EH (cell line): ENCODE results near the gene SMIM36.
"Not testable (repeated sequence)": the region's sequence is repeated elsewhere in the genome, so short reads cannot be mapped to it uniquely, and the experiment has no call there.

Source experiments
- DNase-seq: peaks from one replicate; pipeline ENCODE4 v3.0.0-alpha.2; 2015; ENCODE audit warnings: low read depth

Gene SMIM36

DNA sequence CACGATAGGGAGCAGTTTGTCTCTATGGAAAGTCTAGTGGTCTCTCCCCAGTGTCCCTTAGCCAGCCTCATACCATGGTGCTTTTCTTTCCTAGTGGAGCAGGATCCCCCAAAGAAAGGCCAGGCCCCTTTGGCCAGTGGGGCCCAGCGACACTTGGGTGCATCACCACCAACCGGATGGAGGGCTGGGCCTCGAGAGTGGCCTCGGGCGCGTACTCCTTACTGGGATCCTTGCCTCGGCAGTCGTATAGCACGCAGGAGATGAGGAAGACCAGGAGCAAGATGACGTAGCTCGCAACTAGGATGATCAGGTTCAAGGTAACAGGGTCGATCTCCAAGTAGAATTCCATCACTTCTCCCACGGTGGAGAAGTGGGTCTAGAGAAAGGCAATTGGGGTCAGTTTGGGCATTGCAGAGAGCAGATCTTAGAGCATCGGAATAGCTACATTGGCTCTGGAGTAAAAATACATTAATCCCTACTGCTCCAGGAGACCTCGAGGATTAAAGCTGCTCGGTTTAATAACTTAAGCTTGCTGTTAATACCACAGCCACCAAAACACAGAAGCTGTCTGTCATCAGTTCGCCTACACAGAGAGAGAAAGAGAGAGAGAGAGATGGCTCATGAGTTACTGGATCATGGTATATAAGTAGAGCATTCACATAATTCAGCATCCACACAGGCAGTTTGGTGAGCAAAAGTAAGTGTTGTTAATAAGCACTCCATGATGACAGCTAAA, at the start of gene SMIM36:
SMIM36 (minus strand) TSS at position 467 of the 736 bp plus-strand sequence.
- no peak for DNase-seq

DNA sequence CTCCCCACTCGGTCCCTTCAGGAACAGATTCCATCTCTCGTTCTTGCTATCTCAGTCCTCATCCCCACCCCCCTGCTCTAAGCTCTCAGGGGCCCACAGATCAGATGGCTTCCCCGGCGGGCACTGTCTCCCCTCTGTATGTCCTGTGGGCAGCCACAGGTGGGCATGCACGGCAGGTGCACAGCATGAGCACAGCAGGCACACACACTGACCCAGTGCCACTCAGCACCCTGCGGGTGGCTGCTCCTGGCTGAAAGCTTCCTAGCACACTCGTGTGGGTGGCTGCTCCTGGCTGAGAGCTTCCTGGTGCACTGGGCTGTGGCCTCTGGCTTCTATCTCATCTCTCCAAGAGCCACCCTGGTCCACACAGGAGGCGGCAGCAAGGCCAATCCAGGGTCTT, 44.5 kb upstream of the SMIM36 start:
- DNase-seq = no peak

DNA sequence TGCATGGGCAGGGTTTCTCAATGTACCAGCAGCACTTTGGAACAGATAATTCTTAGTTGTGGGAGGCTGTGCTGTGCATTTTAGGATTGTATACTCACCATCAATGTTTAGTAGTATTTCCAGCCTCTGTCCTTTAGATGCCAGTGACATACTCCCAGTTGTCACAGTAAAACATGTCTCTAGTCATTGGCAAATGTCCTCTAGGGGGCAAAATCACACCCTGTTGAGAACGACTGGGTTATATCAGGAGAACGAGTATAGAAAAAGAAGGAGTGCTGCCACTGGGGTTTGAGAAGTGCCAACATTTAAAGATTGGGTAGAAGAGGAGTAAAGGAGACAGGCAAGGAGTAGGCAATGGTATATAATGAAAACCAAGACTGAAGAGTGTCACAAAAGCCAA, 37.9 kb upstream of the SMIM36 start:
- DNase-seq = peak; percentile 35

DNA sequence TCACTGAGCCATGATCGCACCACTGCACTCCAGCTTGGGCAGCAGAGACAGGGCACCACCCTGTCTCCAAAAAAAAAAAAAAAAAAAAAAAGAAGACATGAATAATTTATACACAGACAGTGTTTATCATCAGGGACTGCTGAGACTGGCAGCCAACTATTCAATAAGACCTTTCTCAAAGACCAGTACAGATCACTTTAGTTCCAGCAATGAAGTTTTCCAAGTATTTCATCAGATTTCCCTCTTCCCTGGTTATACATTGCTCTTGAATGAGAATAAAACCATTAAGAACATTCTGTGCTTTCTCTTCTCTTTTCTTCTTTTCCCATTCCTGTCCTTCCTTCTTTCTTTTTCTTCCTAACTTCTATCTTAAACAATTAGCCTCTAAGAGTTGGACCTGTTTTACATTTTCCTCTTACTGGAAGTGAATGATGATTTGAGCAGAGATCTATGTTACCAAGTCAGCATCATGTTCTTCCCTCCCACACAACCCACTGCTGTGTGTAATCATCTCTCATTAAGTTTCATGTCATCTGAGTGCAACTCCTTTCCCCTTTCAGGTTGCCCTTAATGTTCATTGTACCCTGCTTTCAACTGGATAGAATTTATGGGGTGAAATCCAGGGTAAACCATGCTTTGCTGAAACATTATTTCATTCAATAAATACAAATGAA, 35.9 kb upstream of the SMIM36 start:
- no peak for DNase-seq

DNA sequence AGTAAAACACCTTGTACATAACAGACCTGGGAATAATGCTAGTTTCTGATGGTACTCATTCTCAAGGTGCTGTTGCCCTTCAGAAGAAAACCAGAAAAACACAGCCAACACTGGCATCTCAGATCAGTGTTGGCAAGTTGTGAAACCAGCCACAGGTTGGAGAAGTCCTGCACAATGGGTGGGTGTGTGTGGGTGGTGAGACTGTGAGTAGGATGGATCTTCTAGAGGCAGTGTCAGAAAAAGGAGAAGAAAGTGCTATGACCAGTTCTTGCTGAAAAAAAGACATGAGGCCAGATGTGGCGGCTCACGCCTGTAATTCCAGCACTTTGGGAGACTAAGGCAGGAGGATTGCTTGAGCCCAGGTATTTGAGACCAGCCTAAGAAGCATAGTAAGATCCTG, 35.2 kb upstream of the SMIM36 start:
- no peak for DNase-seq

DNA sequence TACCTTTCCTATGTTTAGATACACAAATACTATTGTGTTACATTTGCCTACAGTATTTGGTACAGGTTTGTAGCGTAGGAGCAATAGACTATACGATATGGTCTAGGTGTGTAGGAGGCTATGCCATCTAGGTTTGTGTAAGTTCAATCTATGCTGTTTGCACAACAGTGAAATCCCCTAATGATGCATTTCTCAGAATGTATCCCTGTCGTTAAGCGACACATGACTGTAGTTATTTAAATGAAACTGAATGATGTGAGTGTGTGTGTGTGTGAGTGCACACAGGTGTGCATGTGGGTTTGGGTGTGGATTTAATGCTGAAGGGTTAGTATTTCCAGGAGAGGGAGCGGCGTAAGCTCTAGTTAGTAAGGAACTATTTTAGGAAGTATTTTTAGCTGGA, 34.6 kb upstream of the SMIM36 start:
- no peak for DNase-seq

DNA sequence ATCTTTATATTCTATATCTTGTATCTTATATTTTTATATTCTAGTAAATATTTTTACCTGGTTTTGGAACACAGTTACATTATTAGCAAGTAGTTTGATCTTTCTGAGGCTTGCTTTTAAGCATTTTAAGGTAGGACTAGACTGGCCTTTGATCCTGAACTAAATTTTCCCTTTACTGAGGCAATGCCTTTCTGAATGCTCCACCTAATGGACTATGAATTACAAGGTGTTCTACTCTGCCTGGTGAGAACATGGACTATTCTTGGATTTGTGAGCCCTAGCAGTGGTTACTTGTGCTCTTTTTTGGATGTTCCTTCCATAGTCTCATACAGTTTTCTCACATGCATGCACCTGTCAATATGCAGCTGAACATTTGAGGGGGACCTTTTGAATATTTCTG, 32.5 kb upstream of the SMIM36 start:
- DNase-seq = no peak

DNA sequence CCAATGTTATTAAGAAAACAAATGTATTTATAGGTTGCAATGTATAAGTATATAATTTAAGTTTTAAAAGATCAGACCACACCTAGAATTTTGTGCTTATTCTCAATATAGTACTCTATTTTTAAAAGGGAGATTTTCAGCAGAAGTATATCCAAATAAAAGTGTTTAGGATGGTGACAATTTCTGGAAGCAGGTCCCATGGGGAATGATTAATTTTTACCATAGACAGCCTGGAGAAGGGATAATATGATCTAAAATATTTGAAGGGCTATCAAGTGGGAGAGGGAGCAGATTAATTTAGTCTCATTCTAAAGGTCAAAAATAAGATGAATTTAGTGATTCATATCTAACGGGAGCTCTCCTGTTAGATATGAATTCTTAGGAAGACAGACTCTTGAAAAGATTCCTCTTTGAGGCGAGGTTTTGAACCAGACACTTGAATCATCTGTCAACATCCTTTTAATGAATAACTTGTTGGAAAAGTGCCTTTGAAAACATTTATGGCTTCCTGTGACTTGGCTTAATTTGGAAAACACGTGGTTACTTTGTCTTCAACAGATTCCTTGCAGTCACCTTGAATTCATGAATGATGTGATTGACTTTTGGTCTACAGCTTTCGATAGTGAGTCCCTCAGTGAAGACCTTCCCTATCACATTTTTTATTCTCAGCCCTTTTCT, 29.3 kb upstream of the SMIM36 start:
- DNase-seq = peak; percentile 41

DNA sequence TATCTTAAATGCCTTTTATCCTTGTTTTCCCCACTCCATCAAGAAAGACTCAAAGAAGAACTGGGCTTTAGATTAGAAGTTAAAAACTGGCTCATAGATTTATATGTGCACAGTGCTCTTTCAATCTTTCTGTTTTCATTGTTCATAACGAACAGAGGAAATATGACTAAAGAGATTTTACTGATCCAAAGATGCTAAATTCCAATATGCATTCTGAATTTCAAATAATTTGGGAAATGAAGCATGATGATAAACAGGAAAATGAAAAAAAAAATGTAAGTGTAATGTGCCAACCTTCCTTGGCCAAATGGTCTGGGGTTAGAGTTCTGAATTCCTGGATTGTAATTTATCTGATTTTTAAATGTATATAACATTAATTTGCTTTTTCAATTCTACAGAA, 25.0 kb upstream of the SMIM36 start:
- no peak for DNase-seq

DNA sequence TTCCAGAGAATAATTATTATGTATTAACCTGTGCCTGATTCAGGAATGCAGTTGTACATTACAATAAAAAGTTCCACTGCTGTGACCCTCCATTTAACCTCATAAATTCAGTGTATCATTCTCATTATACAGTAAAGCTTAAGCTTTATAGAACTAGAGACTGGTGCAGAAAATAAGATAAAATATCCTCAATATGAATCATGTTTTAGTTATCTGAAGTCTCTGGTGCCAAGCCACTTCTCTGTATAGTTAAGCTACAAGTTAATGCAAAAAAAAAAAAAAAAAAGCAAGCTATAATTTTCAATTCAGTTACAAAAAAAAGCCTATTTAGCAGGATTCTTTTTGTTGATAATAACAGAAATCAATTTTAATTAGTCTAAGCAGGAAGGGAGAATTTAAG, 22.4 kb upstream of the SMIM36 start:
- DNase-seq = no peak

DNA sequence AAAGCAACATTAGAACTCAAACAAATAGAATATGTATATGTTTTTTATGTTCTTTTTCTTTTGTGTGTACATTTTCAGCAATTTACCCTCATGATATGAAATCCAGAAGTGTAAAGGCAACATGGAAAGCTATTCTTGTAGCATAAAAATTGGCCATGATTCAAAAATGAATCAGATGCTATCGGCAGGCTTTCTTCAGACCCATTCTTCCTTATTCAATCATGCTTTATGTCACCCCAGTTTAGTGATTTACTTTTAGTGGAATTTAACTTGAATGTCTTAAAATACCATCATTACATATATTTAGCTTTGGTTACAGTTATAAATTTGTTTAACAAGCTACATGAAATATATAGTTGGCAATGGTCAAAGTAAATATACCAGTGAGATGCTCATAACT, 21.4 kb upstream of the SMIM36 start:
- DNase-seq = no peak

DNA sequence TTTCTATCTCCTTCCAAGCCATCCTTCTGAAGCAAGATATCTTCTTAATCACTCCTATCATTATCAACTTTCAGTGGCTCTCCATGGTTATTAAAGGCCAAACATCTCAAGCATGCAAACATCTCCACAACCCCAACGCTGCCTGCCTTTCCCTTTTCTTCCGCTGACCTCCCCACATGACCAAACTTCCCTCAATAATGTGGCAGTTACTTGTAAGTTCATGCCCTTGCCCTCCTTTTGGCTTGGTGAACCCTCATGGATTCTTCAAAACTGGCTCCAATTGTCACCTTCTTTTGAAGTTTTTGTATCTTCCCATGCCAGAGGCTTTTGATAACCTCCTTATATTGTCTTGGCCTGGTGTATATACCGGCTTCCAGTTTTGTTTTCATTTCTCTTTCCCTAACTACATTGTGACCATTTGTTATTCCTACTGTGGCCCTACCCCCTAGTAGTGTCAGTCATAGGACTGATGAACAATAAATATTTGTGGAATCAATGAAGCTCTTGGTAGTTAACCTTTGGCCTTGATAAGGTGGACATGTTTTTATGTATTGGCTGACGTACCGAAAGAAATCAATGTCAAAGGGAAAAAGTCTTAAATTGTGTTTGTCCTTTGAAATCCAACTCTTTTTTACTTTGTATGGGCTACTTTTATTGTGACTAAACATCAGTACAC, 19.9 kb upstream of the SMIM36 start:
- DNase-seq = no peak

DNA sequence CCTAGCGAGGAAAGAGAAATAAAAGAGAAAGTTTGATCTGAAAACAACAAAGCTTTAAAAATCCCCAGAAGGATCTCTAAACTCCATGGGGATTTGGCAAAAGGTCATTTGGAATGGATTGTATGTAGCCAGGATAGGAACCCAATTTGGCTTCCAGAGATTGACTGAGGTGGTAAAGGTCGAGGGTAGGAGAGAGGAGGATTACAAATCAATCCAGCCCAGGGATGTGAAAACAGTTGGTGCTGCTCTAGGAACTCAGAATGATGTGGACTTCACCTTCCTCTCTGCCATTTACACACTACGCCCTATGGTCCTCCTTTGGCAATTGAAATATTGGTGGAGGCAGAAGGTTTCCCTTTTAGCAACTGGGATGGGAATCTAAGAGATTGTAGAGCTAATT, 18.8 kb upstream of the SMIM36 start:
- no peak for DNase-seq

DNA sequence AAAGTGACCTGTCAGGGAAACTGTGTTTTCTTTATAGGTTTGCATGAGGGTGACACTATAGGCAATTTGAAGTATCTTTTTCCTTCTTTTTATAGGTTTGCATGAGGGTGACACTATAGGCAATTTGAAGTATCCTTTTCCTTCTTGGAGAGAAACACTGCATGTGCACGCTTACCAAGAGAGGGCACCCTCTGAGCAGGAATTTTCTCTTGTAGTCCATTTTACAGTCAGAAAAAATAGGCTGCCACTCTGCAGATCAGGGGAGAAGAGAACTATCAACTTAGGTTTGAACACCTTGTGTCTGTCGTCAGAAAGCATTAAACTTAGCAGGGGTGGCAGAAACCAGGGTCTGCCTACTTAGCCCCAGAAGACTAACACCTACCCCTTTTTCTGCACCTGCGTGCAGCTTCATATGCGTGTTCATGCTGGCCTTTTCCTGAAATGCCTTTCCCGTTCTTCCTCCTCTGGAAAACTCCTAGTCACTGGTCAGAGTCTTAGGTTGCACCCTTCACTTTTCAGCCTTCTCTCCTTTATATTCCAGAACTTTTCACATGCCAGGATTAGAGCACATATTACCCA, 16.4 kb upstream of the SMIM36 start:
- DNase-seq = peak; percentile 43

DNA sequence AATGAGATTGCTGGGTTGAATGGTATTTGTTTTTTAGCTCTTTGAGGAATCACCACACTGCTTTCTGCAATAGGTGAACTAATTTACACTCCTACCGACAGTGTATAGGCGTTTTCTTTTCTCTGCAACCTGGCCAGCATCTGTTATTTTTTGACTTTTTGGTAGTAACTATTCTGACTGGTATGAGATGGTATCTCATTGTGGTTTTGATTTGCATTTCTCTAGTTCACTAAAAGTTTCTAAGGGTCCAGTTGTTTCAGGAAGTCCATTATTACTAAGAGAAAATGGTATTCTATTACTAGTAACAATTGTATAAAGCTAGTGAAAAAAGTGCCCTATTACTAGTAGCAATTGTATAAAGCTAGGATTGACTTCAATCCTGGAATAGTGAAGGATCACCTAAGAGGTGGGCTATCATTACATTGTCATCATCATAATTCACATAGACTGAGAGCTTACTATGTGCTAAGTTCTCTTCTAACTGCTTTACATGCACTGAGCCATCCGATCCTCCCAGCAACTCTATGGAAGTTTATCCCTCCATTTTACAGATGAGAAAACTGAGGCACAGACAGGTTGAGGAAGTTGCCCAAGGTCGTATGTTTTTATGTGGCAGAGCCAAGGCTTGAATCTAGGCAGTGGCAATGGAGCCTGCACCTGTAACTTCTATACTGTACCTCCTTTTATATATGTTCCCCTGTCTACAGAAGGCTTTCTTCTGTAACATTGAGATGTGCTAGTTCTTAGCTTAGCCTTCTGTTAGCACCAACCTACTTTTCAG, 13.4 kb upstream of the SMIM36 start:
- DNase-seq = no peak

DNA sequence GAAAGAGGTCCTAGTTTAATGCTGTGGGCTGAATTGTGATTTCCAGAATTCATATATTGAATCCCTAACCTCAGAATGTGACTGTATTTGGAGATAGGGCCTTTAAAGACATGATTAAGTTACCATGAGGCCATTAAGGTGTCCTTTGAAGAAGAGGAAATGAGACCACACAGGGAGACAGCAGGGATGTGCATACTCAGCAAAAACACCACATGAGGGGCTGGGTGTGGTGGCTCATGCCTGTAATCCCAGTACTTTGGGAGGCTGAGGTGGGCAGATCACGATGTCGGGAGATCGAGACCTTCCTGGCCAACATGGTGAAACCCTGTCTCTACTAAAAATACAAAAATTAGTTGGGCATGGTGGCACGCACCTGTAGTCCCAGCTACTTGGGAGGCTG, 11.8 kb upstream of the SMIM36 start:
- not testable (repeated sequence) for DNase-seq

DNA sequence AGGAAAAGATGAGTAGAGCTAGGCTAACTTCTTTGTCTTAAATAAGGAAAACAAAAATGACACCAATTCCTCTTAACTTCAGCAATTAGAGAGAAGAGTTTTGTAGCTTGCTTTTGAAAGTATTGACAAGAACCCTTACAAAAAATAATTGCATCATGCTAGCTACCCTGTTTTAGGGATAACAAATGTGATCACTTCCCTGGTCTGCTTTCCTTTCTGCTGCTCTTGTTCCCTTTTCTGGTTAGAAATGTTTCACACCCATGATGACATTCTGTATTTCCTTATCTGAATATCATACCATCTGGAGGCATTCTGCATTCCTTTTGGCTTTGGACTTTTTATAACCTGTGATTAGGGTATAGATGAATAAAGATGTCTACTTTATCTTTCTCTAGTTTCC, 9.9 kb upstream of the SMIM36 start:
- DNase-seq = no peak

DNA sequence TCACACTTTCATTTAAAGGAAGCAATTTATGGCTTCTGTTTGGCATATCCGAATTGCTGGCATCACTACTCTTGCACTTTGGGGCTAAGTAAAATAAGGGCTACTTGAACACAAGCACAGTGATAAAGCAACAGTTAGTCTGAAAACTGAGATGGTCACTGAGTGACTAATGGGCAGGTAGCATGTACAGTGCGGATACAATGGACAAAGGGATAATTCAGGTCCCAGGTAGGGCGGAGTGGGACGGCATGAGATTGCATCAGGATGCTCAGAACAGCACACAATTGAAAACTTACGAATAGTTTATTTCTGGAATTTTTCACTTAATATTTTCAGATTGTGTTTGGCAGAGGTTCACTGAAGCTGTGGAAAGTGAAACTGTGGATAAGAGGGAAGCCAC, 9.2 kb upstream of the SMIM36 start:
- DNase-seq = no peak

DNA sequence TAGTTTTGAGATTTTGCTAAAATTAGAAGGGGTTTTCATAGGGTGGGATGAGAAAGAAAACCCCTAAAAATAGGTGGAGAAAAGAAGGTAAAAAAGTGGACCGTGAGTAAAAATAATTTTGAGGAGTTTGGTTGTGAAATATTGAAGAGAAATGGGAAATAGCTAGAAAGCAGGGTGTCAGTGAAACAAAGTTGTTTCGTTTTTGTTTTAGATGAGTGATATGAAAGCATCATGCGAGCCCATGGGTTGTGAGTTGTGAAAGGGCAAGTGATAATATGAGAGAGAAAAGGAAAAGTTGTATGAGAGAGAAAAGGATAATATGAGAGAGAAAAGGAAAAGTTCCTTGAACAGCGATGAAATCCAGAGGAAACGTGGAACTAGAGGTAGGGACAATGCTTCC, 7.3 kb upstream of the SMIM36 start:
- no peak for DNase-seq

DNA sequence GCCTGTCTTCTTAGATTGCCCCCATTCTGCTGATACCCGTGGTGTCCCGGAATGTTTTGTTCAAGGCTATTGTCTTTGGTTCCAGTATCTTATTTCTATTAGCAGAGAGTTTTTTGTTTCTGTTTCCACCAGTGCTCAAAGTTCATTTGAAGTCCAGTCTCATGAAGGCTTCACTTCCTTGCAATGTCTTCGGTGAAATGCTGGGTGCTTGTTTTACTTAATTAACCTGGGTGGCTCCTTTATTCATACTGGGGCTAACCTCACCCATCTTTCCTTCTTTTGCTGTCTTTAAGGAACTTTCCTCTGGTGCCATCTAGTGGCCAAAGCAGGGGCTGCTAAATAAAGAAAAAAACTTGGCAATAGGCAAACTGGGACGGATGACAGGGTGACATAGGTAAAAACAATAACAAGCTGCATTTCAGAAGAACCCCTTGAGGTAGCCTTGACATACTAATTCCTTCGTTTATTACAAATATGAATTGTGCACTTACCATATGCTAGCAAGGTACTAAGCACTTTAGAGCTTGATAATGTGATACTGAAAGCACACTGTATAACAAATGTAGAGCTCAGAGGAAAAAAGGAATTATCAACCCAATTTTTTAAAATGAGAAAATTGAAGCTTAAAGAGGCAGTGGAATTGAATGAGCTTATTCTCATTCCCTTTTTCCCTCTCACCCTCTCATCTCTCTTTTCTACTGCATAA, 2.8 kb upstream of the SMIM36 start:
- peak; percentile 69 for DNase-seq

DNA sequence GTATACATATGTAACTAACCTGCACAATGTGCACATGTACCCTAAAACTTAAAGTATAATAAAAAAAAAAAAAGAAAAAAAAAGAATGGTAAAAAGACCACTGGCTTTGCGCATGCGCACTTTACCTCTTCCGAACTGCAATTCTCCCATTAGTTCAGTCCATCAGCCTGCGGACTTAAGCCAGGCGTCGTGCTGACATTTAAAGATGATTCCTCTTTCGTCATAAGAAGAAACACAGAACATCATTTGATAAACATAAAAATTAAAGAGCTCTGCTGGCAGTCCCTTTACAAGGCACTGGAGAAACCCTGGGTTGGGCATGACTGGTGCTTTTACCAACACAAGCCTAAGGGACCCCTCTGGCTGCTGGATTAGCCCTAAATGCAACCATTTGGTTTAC, 3.6 kb downstream of the SMIM36 start:
- DNase-seq = not testable (repeated sequence)
